DMS53 treated with DMSO at 0.1 percent for 48 hours (cell line): ENCODE results near the gene EZR.

Source experiments
- DNase-seq: peaks from one replicate; lab custom pipeline; 2025; ENCODE audit not compliant: unreplicated experiment; lab: John Stamatoyannopoulos, UW

Gene EZR

GRCh38 chr6:158819213-158819976 lies at the start of gene EZR:
Gene EZR (minus strand): TSS chr6:158819368. CDS start chr6:158818093, 1,275 bp downstream.
- peak; percentile 40 for DNase-seq

- DNase-seq = no peak
These were observed 48.9 kb upstream of the EZR start for GRCh38 chr6:158868122-158868480.

GRCh38 chr6:158867381-158868121 lies 48.4 kb upstream of the EZR start:
- no peak for DNase-seq

GRCh38 chr6:158865769-158866168 lies 46.6 kb upstream of the EZR start:
- DNase-seq = no peak

GRCh38 chr6:158863646-158864045 lies 44.5 kb upstream of the EZR start:
- DNase-seq = no peak

- DNase-seq = peak; percentile 35
These were observed 42.7 kb upstream of the EZR start for GRCh38 chr6:158861686-158862381.

- no peak for DNase-seq
These were observed 41.2 kb upstream of the EZR start for GRCh38 chr6:158860279-158860865.

GRCh38 chr6:158856261-158856660 lies 37.1 kb upstream of the EZR start:
- DNase-seq = no peak

GRCh38 chr6:158854214-158855101 lies 35.3 kb upstream of the EZR start:
- DNase-seq = no peak

GRCh38 chr6:158853880-158854213 lies 34.7 kb upstream of the EZR start:
- DNase-seq = no peak

- DNase-seq = peak; percentile 82
These were observed 34.1 kb upstream of the EZR start for GRCh38 chr6:158853072-158853879.

GRCh38 chr6:158852312-158853071 lies 33.3 kb upstream of the EZR start:
- DNase-seq = no peak

- DNase-seq = no peak
These were observed 31.6 kb upstream of the EZR start for GRCh38 chr6:158850807-158851115.

- DNase-seq = peak; percentile 13
These were observed 31.0 kb upstream of the EZR start for GRCh38 chr6:158849899-158850806.

GRCh38 chr6:158848490-158848895 lies 29.3 kb upstream of the EZR start:
- DNase-seq = no peak

- no peak for DNase-seq
These were observed 28.6 kb upstream of the EZR start for GRCh38 chr6:158847786-158848185.

GRCh38 chr6:158847012-158847529 lies 27.9 kb upstream of the EZR start:
- no peak for DNase-seq
